ENCODE measurements around the gene REEP3.
A peak's percentile ranks its signal among the peaks of the same experiment; 100 is the strongest.

REEP3 gene

DNA sequence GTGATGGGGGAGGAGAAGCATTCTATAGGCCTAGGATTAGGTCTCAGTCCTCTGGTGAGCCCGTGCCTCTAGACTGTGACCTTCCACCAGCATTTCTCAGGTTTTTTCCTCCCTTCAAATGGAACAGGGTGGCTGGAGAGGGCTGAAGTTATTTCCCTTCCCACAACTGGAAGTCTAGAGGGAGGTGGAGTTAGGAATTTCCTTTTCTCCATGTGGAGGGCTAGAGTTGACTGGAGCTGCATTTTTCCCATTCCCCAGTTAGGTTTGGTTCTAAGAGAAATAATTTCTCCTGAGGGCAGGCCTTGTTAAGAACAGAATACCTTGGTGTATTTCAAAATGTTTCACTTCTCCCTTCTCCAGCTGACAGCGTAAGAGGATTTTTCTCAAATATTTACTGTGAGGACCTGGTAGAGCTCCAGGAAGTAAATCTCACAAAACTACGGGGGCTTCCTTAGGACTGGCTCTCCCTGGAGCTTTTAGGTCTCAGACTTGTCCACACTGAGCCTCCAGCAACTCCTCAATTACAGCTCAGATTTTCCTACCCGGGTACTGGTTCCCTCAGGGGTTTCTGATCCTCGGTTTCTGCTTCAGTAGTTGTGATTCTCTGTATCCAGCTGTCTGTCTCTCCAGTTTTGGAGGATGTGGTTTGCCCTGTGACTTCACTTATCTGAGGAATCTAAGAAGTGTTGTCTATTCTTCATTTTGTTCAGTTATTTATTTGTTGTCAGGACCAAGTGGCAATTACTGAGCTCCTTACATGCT, 6.0 kb upstream of the REEP3 start:
- DNase-seq = peak; percentile 35

DNA sequence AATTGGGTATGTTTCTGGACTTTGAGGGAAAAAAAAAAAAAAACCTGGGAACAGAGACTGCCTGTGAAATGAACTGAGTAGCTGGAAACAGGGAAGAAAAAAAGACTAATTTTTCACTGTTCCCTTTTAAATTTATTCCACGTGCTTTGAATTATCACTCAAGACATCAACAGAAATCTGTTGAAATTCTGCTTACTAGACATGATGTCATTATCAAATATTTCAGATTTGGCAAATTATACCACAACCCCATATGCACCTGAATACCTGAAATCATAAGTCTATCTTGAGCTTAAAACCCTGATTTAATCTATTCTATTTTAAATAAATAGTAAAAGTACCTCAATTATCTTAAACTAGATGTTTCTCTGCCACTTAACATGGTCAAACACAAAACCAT, 5.0 kb upstream of the REEP3 start:
- no peak for DNase-seq

DNA sequence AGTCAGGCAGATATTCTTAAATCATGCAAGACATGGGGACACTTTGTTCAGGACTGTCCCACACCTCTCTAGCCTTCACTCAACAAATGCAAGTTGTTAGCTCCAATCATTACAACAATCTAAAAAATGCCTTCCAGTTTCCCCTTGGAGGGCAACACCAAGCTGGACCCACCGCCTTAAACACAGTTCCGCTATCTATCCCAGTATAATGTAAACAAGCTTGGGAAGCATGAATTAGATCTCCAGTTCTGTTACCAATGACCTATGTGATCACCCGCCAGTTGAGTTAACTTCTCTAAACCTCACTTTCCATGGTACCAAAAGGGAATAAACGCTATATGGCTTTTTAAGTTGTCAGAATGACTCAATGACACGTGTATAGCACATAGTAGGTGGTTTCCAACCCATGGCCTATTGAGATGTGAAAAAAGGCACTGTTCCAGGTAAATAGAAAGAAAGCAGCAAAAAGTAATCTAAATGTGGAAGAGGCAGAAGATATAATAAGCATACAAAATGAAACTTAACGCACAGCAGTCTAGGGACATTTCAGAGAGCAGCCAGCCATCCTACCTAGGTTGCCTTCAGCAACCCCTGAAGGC, 2.4 kb upstream of the REEP3 start:
- DNase-seq = no peak

DNA sequence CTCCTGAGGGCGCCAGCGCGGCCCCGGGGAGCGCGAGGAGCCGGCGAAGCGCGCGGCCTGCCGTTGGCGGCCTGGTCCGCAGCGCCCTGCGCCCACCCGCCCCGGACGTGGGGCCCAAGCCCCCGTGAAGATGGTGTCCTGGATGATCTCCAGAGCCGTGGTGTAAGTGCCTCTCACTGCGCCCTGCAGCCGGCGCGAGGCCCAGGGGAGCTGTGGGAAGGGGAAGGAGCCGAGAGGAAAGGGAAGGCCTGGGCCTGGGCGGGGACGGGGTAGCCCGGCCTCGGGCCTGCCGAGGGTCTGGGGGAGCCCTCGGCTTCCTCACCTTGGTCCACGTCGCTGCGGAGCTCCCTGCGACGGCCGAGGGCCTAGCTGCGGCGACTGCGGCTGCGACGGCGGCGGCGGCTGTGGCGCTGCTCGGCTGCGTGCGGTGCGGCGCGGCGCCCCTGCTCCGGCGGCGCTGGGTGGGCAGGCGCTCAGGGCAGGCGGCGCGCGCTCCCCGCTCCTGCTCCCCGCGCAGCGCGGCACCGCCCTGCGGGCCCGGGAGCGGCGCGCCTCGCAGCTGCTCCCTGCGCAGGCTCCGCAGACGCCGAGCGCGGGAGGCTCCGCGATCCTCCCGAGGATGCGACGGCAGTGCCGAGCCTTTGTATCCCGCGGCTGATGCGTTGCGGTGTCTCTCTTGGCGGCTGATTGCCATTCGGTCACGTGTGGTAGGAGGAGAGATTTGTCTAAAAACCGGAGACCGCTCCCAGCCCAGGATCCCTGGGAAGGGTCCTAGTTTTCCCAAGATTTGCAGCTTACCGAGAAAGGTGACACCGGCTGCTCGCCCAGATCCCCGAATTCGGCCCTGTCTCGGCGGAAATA, 445 bp downstream of the REEP3 start:
- peak; percentile 72 for DNase-seq

DNA sequence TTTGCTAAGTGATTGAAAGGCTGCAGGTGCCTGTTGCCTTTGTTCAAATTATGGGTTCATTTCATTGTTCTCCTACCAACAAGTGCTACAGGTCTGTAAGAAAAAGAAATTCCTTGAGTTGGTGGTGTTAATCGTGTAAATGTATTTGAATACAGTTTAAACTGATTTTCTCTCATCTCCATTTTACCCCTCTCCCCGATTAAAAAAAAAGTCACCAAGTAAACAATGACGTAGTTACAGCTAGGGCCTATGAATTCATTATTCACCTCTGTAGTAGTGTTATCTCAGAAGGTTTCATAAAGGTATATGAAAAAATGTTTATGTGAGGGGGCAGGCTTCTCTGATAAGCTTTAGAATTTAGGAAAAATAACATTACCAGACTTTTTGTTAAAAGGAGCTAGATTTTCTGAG, 1.1 kb downstream of the REEP3 start:
- DNase-seq = peak; percentile 73

DNA sequence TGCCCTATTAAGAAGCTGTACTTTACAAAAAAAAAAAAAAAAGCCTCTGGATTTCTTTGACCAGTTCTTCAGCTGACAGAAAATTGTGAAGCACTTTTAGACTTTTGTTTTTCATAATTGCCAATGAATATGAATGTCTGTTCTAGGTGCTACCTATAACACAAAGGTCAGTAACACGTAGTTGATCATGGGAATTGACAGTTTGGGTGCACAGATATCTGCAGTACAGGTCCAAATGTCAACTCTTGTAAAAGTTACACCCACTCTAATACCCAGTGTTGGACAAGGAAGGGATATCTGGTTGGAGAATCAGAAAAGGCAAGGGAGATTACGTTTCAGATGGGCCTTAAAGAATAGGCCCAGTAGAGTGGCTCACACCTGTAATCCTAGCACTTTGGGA, 1.8 kb downstream of the REEP3 start:
- DNase-seq = no peak

DNA sequence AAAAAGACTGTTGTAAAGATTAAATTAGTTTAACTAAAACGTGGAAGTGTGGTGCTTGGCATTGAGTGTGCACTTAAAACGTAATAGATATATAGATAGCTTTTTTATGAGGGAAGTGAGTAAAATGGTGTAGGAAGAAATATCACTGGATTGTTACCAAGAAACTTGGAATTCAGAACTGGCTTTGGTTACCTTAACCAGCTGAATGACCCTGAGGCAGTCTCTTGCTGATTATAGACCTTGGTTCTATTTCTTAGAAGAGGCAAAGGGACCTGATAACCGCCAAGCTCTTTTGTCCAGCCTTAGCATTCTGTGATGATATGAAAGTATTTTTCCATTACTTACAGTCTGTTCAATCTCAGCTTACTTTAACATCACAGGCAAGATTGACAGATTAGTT, 3.8 kb downstream of the REEP3 start:
- DNase-seq = no peak

DNA sequence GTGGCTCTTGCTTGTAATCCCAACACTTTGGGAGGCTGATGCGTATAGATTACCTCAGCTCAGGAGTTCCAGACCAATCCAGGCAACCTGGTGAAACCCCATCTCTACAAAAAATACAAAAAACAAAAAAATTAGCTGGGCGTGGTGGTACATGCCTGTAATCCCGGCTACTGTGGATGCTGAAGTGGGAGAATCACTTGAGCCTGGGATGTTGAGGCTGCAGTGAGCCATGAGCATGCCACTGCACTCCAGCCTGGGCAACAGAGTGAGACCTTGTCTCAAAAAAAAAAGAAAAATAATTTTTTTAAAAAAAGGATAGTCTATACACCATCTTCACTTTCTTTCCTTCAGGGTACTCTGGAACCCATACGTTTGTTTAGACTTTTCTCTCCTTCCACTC, 6.2 kb downstream of the REEP3 start:
- DNase-seq = no peak

DNA sequence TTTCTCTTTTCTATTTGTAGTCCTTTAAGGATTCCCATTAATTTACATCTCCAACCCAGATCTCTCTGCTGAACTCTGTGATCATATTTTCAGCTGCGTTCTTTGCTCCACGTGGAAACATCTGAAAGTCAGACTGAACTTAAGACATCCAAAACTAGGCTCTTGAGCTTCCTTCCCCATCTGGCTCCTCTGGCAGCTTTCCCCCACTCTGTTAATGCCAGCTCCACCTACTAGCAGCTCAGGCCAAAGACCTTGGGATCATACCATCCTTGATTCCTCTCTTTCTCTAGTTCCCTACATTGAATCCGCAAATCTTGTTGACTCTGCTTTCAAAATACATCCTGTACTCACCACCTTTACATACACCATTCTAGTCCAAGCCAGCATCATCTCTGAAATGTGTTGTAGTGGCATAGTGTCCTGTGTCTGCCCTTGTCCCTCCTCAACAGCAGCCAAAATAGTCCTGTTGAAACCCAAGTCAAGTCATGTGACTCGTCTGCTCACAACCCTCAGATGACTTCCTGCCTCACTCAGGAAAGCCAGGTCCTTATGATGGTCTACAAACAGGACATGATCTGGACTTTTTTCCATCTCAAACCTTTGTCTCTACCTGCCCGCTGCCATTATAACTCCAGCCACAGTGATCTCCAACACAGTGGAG, 7.0 kb downstream of the REEP3 start:
- DNase-seq = peak; percentile 14

DNA sequence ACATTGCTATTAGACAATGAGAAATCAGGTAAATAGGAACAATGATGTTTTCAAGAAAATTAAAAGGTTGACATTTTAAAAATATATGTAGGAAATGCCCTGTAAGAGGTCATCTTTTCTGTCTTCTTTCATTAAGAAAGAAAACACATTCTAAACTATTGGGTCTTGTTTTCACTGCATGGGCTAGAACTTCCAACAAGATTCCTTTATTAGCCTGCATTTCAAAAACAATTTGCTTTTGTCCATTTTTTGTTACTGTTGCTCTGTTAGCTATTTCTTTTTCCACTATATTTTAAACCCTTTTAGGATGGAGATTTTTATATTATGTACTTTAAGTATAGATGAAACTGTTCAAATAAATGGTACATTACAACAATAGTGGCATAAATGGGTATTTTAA, 9.2 kb downstream of the REEP3 start:
- no peak for DNase-seq

DNA sequence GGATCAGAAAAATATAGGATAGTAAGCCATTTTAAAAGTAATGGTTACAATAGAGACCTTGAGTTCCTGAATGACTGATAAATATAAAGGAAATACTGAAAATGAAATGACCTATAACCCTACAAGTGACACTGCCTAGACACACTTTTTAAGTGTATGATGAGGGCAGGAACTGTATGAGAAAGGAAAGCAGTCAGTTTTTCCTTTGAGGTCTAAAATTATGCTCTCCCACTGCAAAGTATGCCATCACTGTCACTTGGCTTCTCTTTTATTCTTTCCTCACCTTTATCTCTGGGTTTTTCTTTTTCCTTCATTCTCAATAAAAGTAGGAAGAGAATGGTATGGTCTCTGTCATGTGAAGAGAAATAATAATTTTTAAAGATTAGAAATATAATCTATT, 13.5 kb downstream of the REEP3 start:
- DNase-seq = no peak

DNA sequence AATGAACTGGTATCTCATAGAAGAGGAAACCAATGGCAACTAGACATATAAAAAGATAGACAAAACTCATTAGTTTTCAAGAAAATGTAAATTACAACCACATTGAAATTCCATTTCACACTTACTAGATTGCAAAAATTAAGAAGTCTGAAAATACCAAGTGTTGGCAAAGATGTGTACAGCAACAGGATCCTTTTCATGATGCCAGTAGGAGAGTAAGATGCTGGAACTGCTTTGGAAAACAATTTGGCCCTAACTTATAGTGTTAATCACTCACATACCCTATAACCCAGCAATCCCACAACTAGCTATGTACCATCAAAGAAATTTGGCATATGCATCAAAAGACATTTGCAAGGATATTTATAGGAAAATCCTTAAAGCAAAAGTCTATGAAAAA, 15.5 kb downstream of the REEP3 start:
- no peak for DNase-seq

DNA sequence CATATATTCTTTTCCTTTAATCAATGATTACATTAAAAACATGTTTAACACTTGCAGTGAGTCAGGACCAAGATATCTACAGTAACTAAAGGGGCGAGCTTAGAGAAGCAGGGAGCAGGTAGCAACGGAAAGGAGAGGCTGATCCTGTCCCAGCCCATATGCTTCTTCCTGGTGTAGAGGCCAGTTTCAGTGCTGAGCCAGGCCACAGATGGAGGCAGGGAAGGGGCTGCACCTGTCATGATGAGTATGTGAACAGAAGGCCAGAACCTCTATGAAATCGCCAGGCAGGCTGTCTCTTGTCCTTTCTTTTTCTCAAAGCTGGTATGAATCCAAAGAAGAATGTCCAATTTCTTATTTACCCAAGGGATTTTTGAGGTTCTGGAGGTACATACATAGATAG, 16.3 kb downstream of the REEP3 start:
- DNase-seq = peak; percentile 88

DNA sequence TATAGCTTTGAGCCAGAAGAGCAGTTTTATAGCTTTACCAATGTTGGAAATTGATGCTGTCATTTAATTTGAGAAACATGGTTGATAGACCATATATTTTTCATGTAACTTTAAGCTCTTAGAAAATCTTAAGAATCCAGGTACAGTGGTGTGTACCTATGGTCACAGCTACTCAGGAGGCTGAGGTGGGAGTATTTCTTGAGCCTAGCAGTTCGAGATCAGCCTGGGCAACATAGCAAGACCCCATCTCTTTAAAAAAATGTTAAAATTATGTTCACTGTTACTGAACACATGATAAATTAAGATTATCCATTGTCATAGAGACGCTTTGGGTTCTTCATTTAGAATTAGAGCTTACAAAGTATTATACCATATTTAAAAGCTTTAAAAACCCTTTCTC, 18.2 kb downstream of the REEP3 start:
- DNase-seq = no peak

DNA sequence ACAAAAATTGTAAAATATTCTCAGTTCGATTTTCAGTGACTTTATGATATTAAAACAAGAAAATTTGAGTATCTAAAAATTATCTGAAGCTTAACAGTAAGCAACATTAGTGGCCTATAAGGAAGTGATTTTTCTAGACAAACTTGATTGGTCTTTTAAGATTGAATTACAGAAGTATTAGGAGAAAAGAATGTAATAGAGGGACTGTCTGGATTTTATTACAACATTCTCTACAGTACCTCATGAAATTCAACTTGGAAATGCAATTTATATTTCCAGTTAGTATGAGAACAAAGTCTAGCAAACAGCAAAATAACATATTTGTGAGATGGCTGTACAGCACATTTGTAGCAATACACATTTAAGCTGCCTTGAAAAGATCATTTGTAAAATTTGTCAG, 18.8 kb downstream of the REEP3 start:
- DNase-seq = no peak

DNA sequence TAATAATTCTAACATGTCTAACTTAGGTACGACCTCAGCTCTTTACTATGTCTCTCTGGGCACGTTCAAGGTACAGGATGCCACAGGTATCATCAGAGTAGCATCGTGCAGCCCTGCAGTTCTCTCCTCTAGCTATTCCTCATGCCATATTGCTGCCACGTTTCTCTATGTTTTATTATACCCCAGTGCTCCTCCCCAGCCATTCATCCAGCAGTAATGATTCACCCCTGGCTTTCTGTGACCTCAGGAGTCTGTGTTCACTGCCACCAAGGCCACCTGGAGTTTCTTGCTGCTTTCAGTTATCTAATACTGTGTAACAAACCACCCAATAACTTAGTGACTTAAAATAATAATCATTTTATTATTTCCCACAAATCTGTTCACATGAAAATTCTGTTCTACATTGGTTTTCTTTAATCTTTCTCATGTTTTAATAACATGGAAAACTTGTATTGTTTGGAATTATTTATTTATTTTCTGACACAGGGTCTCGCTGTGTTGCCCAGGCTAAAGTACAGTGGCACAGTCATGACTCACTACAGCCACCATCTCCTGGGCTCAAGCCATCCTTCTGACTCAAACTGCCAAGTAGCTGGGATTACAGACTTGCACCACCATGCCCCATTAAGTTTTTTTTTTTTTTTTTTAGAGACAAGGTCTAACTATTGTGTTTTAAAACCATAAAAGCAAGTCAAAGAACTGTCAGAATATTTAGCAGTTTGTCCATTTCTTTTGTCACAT, 21.8 kb downstream of the REEP3 start:
- DNase-seq = peak; percentile 28

DNA sequence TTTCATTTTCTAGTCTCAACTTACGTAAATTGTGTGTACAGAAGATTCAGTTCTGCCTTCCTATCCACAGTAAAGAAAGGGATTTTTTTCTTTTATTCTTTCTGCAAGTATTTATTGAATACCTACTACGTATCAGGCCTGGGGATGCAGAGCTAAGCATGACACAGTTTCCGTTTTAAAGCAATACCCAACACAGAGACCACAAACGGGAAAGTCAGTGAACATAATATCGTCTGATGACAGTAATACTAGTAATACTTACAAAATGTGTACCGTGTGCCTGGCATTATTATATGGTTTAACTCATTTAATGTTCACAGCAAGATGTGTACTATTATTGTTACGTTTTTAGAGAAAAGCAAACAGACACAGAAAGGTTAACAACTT, 22.4 kb downstream of the REEP3 start:
- no peak for DNase-seq

DNA sequence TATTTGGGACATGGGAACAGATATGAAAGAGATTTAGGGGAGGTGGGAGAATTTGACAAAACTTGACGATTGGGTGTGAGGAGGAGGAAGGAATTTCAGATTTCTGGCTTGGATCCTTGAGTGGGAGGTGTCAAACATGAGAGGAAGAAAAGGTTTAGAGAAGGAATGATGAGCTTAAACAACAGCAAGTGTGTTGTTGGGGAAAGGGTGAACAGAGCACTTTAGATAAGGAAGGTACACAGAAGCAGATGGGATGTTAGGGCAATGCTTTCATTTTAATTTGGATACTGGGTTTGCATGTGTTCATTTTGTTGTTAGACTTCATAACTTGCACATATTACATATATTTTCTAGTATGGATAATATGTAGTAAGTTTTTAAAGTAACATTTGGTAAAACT, 23.2 kb downstream of the REEP3 start:
- DNase-seq = peak; percentile 31

DNA sequence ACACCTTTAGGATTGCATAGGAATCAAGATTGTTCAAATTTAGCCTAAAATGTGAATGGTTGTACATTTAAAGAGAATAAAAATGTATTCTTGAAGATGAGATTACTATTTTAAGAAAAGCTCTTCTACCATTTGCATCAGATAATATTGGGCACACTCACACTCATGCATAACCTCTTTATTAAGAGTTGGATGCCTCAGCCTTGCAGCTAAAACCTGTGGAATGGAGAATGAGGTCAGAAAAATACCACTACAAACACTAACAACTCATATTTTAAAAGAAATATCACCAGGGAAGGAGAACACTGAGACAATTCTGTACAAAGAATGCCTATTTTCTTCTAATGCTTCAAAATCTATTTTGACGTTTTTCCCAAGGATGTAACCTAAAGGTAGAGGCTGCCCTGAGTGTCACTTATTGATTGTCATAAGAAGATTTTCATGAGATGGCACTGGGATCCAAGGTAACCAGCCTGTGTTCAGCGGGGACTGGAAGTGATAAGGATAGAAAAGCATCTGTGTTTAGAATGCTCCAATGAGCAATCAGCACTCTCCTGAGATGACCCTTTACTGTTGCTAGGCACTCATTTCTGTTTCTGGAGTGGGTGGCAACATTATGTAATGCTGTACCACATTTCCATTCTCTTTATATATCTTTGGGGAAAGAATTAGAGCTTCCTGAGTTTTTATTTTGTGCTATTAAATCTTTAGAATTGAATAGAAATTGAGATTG, 26.6 kb downstream of the REEP3 start:
- peak; percentile 92 for DNase-seq

DNA sequence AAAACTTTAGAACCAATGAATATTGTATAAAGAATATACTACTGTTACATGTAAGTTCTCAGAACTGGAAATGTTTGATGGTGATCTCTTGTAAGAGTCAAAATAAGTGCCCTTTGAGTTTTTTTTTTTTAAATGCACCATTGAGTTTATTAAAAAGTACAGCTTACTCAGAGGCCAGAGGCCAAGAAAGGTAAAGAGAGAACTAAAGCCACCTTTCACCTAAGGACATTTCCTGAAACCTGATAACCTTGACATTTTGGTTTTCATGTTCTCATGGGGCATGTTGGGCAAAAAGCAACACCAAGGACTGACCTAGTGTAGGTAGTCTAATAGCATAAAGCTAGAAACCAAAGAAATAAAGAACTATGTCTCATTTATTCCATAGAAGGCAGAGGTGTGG, 27.7 kb downstream of the REEP3 start:
- no peak for DNase-seq

DNA sequence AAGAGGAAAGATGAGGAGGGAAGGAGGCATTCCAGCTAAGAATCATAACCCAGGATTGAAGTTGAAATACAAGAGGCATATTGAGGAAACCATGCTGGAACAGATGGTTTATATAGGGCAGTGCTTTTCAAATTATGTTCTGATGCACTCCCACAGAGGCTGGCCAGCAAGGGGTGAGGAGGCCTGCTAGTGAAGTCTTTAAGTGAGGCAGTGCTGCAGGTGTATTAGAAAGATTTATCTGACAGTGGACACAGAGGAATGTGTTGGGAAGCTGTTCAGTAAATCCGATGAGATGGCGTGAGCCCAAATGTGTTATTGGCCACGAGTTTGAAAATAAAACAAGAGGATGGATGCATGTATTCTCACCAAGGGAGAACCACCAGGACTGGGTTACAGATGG, 28.6 kb downstream of the REEP3 start:
- DNase-seq = peak; percentile 38

DNA sequence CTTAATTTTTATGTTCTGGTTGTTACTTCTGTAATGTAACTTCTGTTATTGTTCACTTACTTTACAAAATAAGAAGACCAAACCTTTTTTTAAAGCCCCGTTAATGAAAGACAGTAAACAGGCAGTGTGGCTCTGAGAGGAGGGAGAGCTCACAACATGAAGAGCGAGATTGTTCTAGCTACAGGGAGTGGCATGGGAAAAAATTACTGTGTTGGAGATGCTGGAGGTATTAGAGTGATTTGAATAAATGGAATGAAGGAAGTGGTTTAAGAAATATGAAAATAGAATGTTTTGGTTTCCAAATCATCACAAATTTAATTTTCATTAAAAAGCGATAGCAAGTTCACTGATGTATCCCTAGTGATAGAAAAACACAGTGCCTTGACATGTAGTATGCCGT, 31.8 kb downstream of the REEP3 start:
- no peak for DNase-seq
